ENCODE results near the gene NUDCD2.

NUDCD2 gene

DNA sequence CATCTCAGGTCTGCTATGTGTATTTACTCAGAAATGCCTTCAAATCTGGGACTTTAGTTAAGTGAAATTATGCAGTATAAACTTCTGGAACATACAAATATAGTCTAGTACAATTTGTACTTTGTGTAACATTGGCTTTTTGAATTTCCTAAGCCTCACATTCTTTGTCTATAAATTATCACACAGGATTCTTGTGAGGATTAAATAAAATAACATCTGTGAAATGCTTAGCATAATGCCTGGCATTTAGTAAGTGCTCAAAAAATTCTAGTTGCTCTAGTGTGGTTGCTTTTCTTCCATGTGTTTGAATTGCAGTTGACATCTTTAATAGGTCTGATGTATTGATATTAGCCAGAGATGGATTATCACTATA is 3.1 kb upstream of the NUDCD2 start:
- Histone ChIP-seq H3K27me3 (ENCODE audit: control insufficient read depth, insufficient read depth, low read length) (no peaks in the 10 kb centered on the region), H3K4me3 (ENCODE audit: low read depth, low read length) (no peak overlapping the region), H3K27ac (no peak overlapping the region), H2AFZ (no peak overlapping the region), H3K4me1 (peaks cover 9% of the 10 kb centered on the region), H3K9ac (no peak overlapping the region), H3K79me2 (no peaks in the 10 kb centered on the region), H3K4me2 (ENCODE audit: low read length) (no peak overlapping the region), H3K36me3 (ENCODE audit: control insufficient read depth, insufficient read depth, low read length) (no peaks in the 10 kb centered on the region), H3K9me3 (ENCODE audit: control insufficient read depth, low read length) (no peaks in the 10 kb centered on the region)
- TF ChIP-seq, protein P1, sequence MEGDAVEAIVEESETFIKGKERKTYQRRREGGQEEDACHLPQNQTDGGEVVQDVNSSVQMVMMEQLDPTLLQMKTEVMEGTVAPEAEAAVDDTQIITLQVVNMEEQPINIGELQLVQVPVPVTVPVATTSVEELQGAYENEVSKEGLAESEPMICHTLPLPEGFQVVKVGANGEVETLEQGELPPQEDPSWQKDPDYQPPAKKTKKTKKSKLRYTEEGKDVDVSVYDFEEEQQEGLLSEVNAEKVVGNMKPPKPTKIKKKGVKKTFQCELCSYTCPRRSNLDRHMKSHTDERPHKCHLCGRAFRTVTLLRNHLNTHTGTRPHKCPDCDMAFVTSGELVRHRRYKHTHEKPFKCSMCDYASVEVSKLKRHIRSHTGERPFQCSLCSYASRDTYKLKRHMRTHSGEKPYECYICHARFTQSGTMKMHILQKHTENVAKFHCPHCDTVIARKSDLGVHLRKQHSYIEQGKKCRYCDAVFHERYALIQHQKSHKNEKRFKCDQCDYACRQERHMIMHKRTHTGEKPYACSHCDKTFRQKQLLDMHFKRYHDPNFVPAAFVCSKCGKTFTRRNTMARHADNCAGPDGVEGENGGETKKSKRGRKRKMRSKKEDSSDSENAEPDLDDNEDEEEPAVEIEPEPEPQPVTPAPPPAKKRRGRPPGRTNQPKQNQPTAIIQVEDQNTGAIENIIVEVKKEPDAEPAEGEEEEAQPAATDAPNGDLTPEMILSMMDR (IDR thresholded peaks at IDR 0.05): no peak

DNA sequence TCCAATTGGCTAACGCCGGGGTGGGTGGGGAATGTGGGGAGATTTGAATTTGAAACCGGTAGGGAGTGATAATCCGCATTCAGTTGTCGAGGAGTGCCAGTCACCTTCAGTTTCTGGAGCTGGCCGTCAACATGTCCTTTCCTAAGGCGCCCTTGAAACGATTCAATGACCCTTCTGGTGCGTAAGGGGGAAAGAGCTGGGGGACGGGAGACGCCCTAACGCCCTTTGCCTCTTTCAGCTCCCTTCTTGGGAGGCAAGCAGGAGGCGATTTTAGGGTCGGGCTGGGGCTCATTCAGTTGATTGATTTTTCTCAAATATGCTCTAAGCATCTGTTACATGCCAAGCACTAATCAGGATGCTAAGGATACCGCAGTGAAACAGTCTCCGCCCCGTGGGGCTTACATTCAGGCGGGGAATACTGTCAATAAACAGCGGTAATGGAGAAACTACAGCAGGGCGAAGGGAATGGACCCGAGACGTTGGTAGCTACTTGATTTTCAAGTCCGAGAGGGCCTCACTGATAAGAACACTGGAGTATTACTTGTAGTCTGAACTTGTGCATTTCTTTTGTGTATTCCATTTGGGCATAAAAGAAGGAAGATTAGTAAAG is 765 bp upstream of the NUDCD2 start, which contains the start of gene HMMR:
Gene HMMR, plus strand, starts transcription at position 71 of the 610 bp plus-strand sequence. Its CDS starts 61 bp downstream, at position 132.
- Histone ChIP-seq H3K9me3 (ENCODE audit: control insufficient read depth, low read length) (no peaks in the 10 kb centered on the region), H3K4me2 (ENCODE audit: low read length) (peak within 1 kb of the TSS; percentile 90), H3K4me1 (peaks cover 3% of the 10 kb centered on the region), H3K9ac (peak within 1 kb of the TSS; percentile 57), H3K36me3 (ENCODE audit: control insufficient read depth, insufficient read depth, low read length) (no peaks in the 10 kb centered on the region), H2AFZ (peak within 1 kb of the TSS; percentile 86), H3K79me2 (no peaks in the 10 kb centered on the region), H3K27ac (peak within 1 kb of the TSS; percentile 93), H3K4me3 (ENCODE audit: low read depth, low read length) (peak within 1 kb of the TSS; percentile 98), H3K27me3 (ENCODE audit: control insufficient read depth, insufficient read depth, low read length) (no peaks in the 10 kb centered on the region)
- TF ChIP-seq, protein P1 (IDR thresholded peaks at IDR 0.05): no peak

DNA sequence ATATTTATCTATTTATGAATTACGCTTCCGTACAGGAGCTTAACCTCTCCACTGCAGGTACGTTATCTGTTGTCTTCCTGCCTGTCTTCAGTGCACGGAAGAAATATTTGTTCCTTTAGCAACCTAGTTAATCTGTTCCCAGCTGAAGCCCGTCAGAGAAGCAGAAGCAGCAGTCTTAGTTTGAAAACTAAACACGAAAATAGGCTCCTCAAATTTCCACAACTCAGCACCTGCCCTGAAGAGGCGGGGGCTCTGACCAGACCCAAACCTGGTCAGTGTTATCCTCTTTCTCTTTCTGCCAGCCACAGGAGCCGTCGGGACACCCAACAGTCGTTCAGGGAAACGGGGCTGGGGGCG is 462 bp downstream of the NUDCD2 start:
- H3K9me3 ChIP-seq (ENCODE audit: control insufficient read depth, low read length): no peaks in the 10 kb centered on the region
- peak overlapping the region; percentile 86 for H2AFZ ChIP-seq
- H3K4me1 ChIP-seq: peaks cover 3% of the 10 kb centered on the region
- peak overlapping the region; percentile 93 for H3K27ac ChIP-seq
- H3K36me3 ChIP-seq (ENCODE audit: control insufficient read depth, insufficient read depth, low read length): no peaks in the 10 kb centered on the region
- peak overlapping the region; percentile 57 for H3K9ac ChIP-seq
- H3K4me3 ChIP-seq (ENCODE audit: low read depth, low read length): peak overlapping the region; percentile 98
- H3K4me2 ChIP-seq (ENCODE audit: low read length): peak overlapping the region; percentile 90
- no peaks in the 10 kb centered on the region for H3K79me2 ChIP-seq
- no peaks in the 10 kb centered on the region for H3K27me3 ChIP-seq (ENCODE audit: control insufficient read depth, insufficient read depth, low read length)
- TF ChIP-seq, protein P1 (IDR thresholded peaks at IDR 0.05): no peak

DNA sequence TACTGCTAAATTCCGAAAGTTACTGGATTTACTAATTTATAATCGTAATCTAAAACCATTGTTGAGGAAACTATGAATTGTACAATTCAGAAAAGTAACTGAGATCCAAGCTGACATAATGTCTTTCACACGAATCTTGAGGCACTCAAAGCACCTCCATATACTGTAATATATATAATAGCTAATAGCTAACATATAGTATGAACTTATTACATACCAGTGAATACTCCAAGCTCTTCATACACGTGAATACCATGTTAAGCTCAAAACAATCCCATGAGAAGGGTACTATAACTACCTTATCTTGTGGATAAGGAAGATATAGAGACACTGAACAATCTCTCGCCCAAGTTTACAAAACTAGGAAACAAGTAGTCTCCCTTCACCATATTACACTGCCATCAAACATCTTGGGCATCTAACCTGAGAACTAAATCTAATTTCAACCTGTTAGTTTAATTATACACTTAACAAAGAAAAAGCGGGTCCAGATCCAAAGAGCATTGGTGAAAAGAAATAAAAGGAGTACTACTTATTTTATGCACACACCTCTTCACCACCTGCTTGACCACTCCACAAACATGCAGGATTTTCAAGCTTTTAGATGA is 1.0 kb downstream of the NUDCD2 start:
- Histone ChIP-seq H3K9me3 (ENCODE audit: control insufficient read depth, low read length) (no peaks in the 10 kb centered on the region), H3K4me3 (ENCODE audit: low read depth, low read length) (peak overlapping the region; percentile 98), H3K4me1 (peaks cover 3% of the 10 kb centered on the region), H3K4me2 (ENCODE audit: low read length) (peak overlapping the region; percentile 90), H2AFZ (peak overlapping the region; percentile 86), H3K79me2 (no peaks in the 10 kb centered on the region), H3K9ac (no peak overlapping the region), H3K36me3 (ENCODE audit: control insufficient read depth, insufficient read depth, low read length) (no peaks in the 10 kb centered on the region), H3K27me3 (ENCODE audit: control insufficient read depth, insufficient read depth, low read length) (no peaks in the 10 kb centered on the region), H3K27ac (peak overlapping the region; percentile 93)
- TF ChIP-seq, protein P1 (IDR thresholded peaks at IDR 0.05): no peak

DNA sequence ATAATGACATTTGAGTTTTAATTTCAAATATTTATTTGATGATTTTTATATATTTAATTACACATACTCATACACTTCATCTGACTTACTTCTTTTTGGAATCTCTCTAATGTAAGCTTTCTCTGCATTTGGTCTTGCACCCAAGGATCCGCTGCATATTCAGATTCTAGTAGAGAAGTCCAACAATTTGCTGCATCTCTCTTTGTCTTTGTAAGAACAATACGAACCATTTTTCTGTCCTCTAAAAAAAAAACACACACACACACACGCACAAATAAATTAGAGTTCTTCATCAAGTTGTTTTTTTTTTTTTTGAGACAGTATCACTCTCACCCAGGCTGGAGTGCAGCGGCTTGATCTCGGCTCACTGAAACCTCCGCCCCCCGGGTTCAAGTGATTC is 3.1 kb downstream of the NUDCD2 start:
- H3K27ac ChIP-seq: no peak overlapping the region
- no peaks in the 10 kb centered on the region for H3K27me3 ChIP-seq (ENCODE audit: control insufficient read depth, insufficient read depth, low read length)
- H3K4me1 ChIP-seq: peaks cover 3% of the 10 kb centered on the region
- no peaks in the 10 kb centered on the region for H3K79me2 ChIP-seq
- H3K9me3 ChIP-seq (ENCODE audit: control insufficient read depth, low read length): no peaks in the 10 kb centered on the region
- no peak overlapping the region for H3K4me2 ChIP-seq (ENCODE audit: low read length)
- no peak overlapping the region for H2AFZ ChIP-seq
- TF ChIP-seq, protein P1 (IDR thresholded peaks at IDR 0.05): no peak
- no peak overlapping the region for H3K9ac ChIP-seq
- H3K36me3 ChIP-seq (ENCODE audit: control insufficient read depth, insufficient read depth, low read length): no peaks in the 10 kb centered on the region
- H3K4me3 ChIP-seq (ENCODE audit: low read depth, low read length): no peak overlapping the region

All from parathyroid adenoma (tissue), 2 donors.